ENCODE results near the gene HELZ. TPM values are rescaled to one million over a fixed set of nuclear protein-coding genes. Genes with fewer than 3 reads are reported as not detected.
A peak's percentile ranks its signal among the peaks of the same experiment; 100 is the strongest.

Gene HELZ
- total RNA-seq, 1 donor from 2014 or later, result 51.1 TPM

GRCh38 chr17:67243284-67243683 lies 1.7 kb downstream of the HELZ start:
- DNase-seq (ENCODE audit: low read depth), result no peak
- no peak for FAIRE-seq
- no peaks in the 10 kb centered on the region for H3K27me3 ChIP-seq (ENCODE audit: control insufficient read depth, insufficient read depth, low read length)
- H3K36me3 ChIP-seq (ENCODE audit: control insufficient read depth, insufficient read depth, low read length), result peaks cover 3% of the 10 kb centered on the region
- no peak for TF ChIP-seq CTCF (IDR thresholded peaks at IDR 0.05; ENCODE audit: insufficient read depth, low read length, severe bottlenecking)
- peak overlapping the region; percentile 0 for H3K4me3 ChIP-seq (ENCODE audit: low read depth, low read length)

- DNase-seq (ENCODE audit: low read depth) (no peak), FAIRE-seq (no peak)
- H3K4me3 ChIP-seq (ENCODE audit: low read depth, low read length), result no peak overlapping the region
- peaks cover 4% of the 10 kb centered on the region for H3K36me3 ChIP-seq (ENCODE audit: control insufficient read depth, insufficient read depth, low read length)
- no peaks in the 10 kb centered on the region for H3K27me3 ChIP-seq (ENCODE audit: control insufficient read depth, insufficient read depth, low read length)
- TF ChIP-seq CTCF (IDR thresholded peaks at IDR 0.05; ENCODE audit: insufficient read depth, low read length, severe bottlenecking), result no peak
Measured at GRCh38 chr17:67241719-67242341, 3.2 kb downstream of the HELZ start.

- Histone ChIP-seq H3K27me3 (ENCODE audit: control insufficient read depth, insufficient read depth, low read length) (no peaks in the 10 kb centered on the region), H3K4me3 (ENCODE audit: low read depth, low read length) (no peak overlapping the region), H3K36me3 (ENCODE audit: control insufficient read depth, insufficient read depth, low read length) (peaks cover 7% of the 10 kb centered on the region)
- FAIRE-seq, result no peak
- DNase-seq (ENCODE audit: low read depth), result peak; percentile 67
- TF ChIP-seq CTCF (IDR thresholded peaks at IDR 0.05; ENCODE audit: insufficient read depth, low read length, severe bottlenecking), result no peak
Measured at GRCh38 chr17:67239597-67239996, 5.4 kb downstream of the HELZ start.

- Histone ChIP-seq H3K4me3 (ENCODE audit: low read depth, low read length) (no peak overlapping the region), H3K27me3 (ENCODE audit: control insufficient read depth, insufficient read depth, low read length) (no peaks in the 10 kb centered on the region), H3K36me3 (ENCODE audit: control insufficient read depth, insufficient read depth, low read length) (peaks cover 8% of the 10 kb centered on the region)
- no peak for TF ChIP-seq CTCF (IDR thresholded peaks at IDR 0.05; ENCODE audit: insufficient read depth, low read length, severe bottlenecking)
- DNase-seq (ENCODE audit: low read depth), result no peak
- FAIRE-seq, result no peak
Measured at GRCh38 chr17:67238991-67239390, 6.0 kb downstream of the HELZ start.

- no peak for FAIRE-seq
- peaks cover 6% of the 10 kb centered on the region for H3K36me3 ChIP-seq (ENCODE audit: control insufficient read depth, insufficient read depth, low read length)
- no peaks in the 10 kb centered on the region for H3K27me3 ChIP-seq (ENCODE audit: control insufficient read depth, insufficient read depth, low read length)
- no peak for TF ChIP-seq CTCF (IDR thresholded peaks at IDR 0.05; ENCODE audit: insufficient read depth, low read length, severe bottlenecking)
- no peak overlapping the region for H3K4me3 ChIP-seq (ENCODE audit: low read depth, low read length)
- DNase-seq (ENCODE audit: low read depth), result no peak
Measured at GRCh38 chr17:67232441-67232840, 12.6 kb downstream of the HELZ start.

All from bronchial epithelial cell (primary cell).